Measurements from ENCODE around the gene RGS3. TPM values are rescaled to one million over a fixed set of nuclear protein-coding genes. Genes with fewer than 3 reads are reported as not detected.

Gene RGS3
- total RNA-seq, 4 donors from 2014 or later, result 5.9 to 11.8 (median 9.8) TPM

DNA sequence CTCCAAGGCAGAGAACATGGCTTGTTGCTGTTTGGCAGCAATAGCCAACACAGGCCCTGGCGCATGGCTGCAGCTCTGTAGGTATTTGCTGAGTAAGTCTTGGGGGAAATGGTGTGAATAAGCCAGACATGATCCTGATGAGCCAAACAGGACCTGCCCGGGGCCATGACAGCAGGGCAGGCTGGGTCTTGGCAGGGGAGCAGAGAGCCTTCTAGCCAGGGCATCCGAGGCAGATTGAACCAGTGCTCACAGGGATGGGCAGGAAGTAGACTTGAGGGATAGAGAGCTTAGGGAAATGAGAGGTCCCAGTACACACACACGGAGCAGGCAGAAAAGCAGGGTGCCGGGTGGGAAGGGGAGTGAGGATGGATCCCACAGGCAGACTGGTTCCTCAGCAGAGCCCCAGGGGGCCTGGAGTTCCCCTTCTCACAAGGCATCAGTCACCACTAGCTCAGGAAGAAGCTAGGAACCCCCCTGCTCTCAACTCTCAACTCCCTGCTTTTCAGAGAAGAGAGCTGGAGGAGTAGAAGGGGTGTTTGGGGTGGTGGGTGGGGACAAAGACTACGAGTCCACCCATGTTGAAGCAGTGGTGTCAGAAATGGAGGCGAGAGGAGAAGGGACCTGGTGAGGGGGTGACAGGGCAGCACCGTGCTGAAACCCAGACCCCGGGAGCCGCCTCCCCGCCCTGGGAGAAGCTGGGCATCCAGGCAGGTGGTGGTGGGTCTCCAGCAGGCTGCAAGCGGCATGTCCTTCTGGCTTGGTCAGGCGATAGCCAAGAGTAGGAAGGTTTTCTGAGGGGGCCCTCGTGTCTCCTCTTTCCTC lies 111.1 kb downstream of the RGS3 start:
- TF ChIP-seq POLR2A (IDR thresholded peaks at IDR 0.05), result no peak
- TF ChIP-seq, protein P1, sequence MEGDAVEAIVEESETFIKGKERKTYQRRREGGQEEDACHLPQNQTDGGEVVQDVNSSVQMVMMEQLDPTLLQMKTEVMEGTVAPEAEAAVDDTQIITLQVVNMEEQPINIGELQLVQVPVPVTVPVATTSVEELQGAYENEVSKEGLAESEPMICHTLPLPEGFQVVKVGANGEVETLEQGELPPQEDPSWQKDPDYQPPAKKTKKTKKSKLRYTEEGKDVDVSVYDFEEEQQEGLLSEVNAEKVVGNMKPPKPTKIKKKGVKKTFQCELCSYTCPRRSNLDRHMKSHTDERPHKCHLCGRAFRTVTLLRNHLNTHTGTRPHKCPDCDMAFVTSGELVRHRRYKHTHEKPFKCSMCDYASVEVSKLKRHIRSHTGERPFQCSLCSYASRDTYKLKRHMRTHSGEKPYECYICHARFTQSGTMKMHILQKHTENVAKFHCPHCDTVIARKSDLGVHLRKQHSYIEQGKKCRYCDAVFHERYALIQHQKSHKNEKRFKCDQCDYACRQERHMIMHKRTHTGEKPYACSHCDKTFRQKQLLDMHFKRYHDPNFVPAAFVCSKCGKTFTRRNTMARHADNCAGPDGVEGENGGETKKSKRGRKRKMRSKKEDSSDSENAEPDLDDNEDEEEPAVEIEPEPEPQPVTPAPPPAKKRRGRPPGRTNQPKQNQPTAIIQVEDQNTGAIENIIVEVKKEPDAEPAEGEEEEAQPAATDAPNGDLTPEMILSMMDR (IDR thresholded peaks at IDR 0.05 in 4 of 5, conservative IDR thresholded peaks at IDR 0.05 in 1 of 5), result no peak
- in situ Hi-C loops (cut with MboI; ENCODE audit: low sequenced_read_pairs in 4 of 4), result no loop called here
- DNase-seq (no peak), ATAC-seq (no peak)
- H3K4me1 ChIP-seq, result peaks cover 48 to 53% of the 10 kb centered on the region in 2 donors
- intact Hi-C loops (cut with DNase I; ENCODE audit: low total_unique reads), result no loop called here
- no peaks in the 10 kb centered on the region for H3K27me3 ChIP-seq
- H3K9me3 ChIP-seq, result no peaks in the 10 kb centered on the region
- no peaks in the 10 kb centered on the region for H3K36me3 ChIP-seq
- H3K27ac ChIP-seq, result peak overlapping the region; percentile 60 to 73 (median 70)
- no peak overlapping the region for H3K4me3 ChIP-seq

DNA sequence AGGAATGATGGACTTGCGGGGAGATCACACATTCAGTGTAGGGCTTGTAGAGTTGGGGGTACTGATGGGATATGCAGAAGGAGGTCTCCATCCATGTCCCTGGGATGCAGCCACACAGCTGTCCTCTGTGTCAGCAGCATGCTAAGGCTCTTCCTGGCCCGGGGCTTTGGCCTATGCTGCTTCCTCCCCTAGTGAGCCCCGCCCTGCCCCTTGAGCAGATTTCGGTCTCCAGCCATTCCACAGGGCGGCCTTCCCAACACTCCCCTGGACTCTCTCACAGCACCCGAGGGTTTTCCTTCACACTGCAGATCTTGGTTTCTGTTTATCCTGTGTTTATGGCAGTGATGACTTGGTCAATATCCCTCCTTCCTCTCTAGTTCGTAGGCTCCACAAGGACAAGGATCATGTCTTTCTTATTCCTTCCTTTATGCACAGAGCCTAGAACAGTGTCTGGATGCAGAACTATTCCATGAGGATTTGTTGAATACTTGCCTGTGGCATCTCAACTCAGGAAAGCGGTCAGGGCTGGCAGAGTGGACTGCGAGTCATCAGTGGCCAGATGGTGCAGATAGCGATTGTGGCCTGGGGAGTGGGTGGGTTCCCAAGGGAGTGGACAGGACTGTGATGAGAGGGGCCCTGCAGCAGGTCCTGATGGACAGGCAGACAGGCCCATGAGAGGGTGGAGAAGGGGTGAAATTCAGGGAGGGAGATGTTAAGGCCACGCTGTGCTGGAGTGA lies 114.2 kb downstream of the RGS3 start:
- H3K36me3 ChIP-seq, result no peaks in the 10 kb centered on the region
- TF ChIP-seq, protein P1 (IDR thresholded peaks at IDR 0.05 in 4 of 5, conservative IDR thresholded peaks at IDR 0.05 in 1 of 5), result no peak
- no peak for TF ChIP-seq POLR2A (IDR thresholded peaks at IDR 0.05)
- intact Hi-C loops (cut with DNase I; ENCODE audit: low total_unique reads), result no loop called here
- no peaks in the 10 kb centered on the region for H3K9me3 ChIP-seq
- peaks cover 61 to 65% of the 10 kb centered on the region in 2 donors for H3K4me1 ChIP-seq
- in situ Hi-C loops (cut with MboI; ENCODE audit: low sequenced_read_pairs in 4 of 4), result no loop called here
- ATAC-seq (no peak), DNase-seq (no peak)
- H3K27me3 ChIP-seq, result no peaks in the 10 kb centered on the region
- H3K27ac ChIP-seq, result peak overlapping the region in 2 of 4 donors; percentile 30 to 78
- no peak overlapping the region for H3K4me3 ChIP-seq

DNA sequence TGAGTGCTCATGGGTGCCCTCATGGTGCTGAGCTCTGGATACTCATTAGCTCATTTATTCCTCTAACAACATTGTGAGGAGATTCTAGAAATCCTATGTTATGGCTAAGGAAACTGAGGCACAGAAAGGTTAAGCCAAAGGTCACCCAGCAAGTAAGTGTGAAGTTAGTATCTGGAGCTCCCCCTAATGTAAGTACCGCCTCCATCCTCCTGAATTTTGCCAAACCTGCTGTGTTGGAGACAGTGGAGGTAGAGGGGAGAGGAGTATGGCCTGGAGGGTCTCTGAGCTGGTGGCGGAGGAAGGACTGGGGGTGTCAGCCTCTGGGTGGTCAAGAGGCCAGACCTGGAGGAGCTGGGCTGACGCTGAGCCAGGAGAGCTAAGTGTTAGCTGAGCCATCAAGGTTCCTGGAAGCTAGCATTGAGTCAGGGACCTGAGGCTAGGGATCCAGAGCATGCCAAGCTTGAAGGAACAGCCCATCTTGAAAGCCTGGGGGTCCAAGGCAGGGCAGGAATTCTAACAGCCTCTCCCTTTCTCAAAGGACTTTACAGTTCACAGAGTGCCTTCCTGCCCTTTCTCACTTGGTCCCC lies 114.8 kb downstream of the RGS3 start:
- in situ Hi-C loops (cut with MboI; ENCODE audit: low sequenced_read_pairs in 4 of 4) (no loop called here), intact Hi-C loops (cut with DNase I; ENCODE audit: low total_unique reads) (no loop called here)
- peaks cover 55 to 58% of the 10 kb centered on the region in 2 donors for H3K4me1 ChIP-seq
- no peaks in the 10 kb centered on the region for H3K27me3 ChIP-seq
- ATAC-seq, result no peak
- H3K9me3 ChIP-seq, result no peaks in the 10 kb centered on the region
- no peak for TF ChIP-seq POLR2A (IDR thresholded peaks at IDR 0.05)
- TF ChIP-seq, protein P1 (IDR thresholded peaks at IDR 0.05 in 4 of 5, conservative IDR thresholded peaks at IDR 0.05 in 1 of 5), result no peak
- peak overlapping the region in 2 of 4 donors; percentile 78 to 80 for H3K27ac ChIP-seq
- H3K36me3 ChIP-seq, result no peaks in the 10 kb centered on the region
- H3K4me3 ChIP-seq, result no peak overlapping the region
- no peak for DNase-seq

DNA sequence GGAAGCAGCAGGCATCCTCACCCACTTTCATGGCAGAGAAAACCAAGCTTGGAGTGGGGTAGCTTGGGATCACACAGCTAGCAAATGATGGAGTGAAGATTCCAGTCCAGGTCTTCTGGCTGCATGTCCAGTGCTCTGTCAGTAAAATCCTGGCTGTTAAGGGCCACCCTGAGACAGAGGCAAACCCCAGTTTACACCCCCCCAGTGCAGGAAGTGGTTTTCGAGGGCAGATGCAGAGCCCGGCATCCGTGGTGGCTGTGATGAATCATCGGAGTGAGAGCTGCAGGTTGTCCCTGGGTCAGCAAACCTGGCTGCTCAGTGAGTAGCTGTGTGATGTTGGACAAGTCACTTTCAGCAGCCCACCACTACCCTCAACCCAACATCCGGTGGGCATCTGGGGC lies 115.4 kb downstream of the RGS3 start:
- TF ChIP-seq POLR2A (IDR thresholded peaks at IDR 0.05), result no peak
- TF ChIP-seq, protein P1 (IDR thresholded peaks at IDR 0.05 in 4 of 5, conservative IDR thresholded peaks at IDR 0.05 in 1 of 5), result no peak
- H3K4me1 ChIP-seq, result peaks cover 50 to 53% of the 10 kb centered on the region in 2 donors
- H3K27me3 ChIP-seq, result no peaks in the 10 kb centered on the region
- intact Hi-C loops (cut with DNase I; ENCODE audit: low total_unique reads), result no loop called here
- H3K4me3 ChIP-seq, result no peak overlapping the region
- H3K36me3 ChIP-seq, result no peaks in the 10 kb centered on the region
- H3K27ac ChIP-seq, result peak overlapping the region; percentile 5 to 80 (median 72)
- no peak for ATAC-seq
- H3K9me3 ChIP-seq, result no peaks in the 10 kb centered on the region
- in situ Hi-C loops (cut with MboI; ENCODE audit: low sequenced_read_pairs in 4 of 4), result no loop called here
- DNase-seq, result no peak

Data from gastrocnemius medialis (tissue), 4 donors.